HL-60/S4 (cell line): ENCODE data around the gene SHC3.

Source experiments
- in situ Hi-C: fragments of 300-500 bp; cut with MboI; formaldehyde crosslinking; loops from 2 replicates; pipeline ENCODE4 v1.14.3; 2022; ENCODE audit warnings: low sequenced_read_pairs

The SHC3 gene

DNA sequence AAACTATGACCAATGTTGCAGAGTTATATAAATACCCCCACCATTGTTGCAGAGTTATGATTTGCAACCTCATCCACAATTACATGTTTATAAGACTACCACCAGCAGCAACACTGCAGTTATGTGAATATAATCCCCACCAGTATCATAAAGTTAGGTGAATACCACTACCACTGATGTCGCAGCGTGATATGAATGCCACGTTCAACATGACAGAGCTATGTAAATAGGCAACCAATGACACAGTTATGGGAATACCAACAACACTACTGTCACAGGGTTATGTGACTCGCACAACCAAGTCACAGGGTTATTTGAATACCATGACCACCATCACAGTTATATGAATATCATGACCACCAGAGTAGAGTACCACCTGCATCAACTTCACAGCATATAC lies 63.9 kb downstream of the SHC3 start:
- in situ Hi-C loops: no loop called here

DNA sequence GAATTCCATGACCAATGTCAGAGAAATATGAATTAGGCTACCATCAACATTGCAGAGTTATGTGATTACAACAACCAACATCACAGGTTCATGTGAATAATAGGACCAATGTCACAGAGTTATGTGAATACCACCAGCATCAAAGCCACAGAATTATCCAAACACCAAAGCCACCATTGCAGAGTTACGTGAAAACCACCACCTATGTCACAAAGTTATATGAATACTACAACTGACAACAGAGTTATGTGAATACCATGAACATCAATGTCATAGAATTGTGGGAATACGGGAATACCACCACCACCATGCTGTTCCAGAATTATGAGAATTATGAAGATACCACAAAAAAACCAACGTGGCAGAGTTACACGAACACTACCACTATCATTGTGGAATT lies 64.8 kb downstream of the SHC3 start:
- in situ Hi-C loops: no loop called here

DNA sequence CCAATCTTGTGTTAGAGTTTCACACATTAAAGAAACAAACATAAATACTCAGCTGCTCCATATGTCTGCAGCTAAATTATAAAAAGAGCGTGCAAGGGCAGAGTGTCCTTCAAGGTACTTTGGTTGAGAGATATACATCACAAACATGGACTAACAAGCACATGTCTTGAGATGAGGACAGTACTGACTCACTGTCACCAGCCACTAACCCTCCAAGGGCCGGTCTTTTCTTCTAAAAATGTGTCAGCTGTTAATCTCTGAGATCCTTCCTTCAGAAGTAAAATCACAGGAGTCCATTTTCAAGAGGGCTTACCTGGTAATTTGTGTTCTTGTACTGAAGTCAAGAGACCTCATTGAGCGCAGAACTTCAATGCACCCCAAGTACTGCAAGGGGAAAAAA lies 66.4 kb downstream of the SHC3 start:
- in situ Hi-C loops: no loop called here

DNA sequence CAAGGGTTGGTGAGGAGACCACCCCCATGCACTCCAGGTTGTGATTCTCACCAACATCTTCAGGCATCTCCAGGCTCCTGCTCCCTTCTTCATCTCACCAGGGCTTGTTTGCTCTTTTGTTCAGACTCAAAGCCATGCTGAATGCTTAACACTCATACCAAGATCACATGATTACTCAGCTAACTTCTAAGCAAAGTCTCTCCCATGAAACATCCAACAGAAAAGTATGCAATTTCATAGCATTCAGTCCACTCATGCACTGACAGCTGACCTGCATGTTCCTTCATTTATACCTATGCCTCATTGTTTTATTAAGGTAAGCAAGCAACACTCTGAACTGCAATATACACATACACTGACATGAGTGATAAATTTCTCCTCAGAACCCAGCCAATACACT lies 69.0 kb downstream of the SHC3 start:
- in situ Hi-C loops: no loop called here

DNA sequence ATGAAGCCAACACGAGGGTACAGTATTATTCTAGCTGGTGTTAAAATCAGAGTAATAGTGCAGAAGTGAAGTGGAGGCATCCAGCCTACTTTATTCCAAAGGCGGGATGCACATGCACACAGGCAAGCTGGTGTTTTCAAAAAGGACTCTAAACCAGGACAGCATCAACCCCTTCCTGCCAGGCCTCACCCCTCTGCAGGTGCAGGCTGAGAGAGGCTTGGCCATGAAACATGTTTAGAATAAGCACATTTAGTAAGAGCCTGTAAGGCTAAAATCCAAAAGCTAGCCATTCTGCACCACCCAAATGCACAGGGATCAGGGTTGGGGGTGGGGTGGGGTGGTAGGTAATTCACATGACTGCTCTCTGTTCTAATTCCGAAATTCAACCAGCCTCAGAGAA lies 71.2 kb downstream of the SHC3 start:
- in situ Hi-C loops: no loop called here

DNA sequence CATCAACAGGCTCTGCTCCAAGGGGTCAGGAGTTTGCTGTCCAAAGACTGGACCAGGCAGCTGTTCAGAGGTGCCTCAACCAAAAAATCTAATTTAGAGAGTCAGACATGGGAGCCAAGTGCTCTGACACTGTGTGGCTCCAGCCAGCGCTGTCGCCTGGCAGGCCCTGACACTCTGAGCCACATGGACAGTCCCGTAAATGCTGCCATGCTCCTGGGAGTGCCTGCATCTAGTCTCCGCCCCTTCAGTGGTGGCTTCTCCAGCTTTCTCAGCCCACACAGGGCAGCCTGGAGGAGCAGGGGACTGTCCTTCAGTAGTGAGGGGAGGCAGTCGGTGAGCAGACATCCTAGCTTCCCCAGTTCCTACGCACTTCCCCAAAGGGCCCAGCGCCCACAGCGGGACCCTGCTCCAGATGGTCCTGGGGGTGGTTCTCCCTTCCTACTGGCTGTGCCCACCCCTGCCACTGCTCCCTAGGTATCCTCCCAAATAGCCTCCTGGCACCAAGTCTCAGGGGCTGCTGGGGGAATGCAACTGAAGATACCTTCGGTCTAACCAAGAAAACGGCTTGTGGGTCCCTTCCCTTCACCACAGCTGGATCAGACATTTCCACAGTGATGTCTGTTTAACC lies 72.3 kb downstream of the SHC3 start:
- in situ Hi-C loops: no loop called here

DNA sequence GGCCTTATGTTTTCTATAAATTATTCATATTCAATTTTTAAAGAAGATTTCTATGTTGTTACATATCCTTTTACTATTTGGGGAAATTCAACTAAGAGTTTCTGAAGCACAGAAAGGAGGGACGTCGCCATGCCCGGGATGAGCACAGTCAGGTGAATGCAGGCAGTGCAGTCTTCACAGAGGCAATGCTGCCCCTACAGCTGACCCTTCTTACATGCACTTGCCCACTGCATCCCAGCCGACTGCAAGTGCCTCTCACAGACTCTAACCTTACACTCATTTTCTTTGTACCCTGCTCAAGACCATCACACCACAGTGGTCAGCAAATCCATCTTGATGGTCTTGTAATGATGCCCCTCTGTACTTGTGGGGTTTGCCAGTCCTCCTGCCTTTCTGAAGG lies 73.8 kb downstream of the SHC3 start:
- in situ Hi-C loops: no loop called here

DNA sequence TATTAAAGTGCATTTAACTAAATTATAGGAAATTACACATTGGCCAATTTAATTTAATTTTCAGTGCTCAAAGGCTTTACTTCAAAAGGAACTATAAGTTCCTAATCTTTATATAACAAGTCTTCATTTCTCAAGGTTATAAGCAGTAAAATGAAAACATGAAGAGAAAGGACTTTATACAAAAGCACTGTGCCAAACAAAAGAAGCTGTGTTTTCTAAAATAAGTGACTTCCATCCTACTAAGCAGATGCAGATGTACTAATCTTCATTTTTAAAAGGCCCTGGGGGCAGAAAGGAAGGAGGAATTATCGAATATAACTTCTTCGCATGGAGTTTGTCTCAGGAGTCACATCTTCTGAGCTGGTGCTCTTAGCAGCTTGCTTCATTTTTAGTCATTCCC lies 81.4 kb downstream of the SHC3 start:
- in situ Hi-C loops: no loop called here

DNA sequence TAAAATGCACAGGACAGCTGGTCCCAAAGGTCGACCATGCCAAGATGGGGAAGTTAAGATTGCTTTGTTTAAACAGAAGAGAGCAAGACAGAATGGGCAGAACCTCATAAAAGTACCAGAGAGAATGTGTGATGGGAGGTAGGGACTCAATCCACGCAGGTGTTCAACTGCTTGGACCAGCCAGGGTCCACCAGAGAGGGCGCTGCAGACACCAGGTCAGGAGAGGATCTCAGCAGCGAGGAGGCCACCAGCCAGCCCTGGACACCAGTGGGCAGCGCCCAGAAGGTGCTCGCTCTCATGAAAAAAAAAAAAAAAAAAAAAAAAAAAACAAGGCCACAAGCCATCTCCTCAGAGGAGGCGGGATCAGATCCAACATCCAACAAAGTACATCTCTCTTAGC lies 81.8 kb downstream of the SHC3 start:
- in situ Hi-C loops: no loop called here

DNA sequence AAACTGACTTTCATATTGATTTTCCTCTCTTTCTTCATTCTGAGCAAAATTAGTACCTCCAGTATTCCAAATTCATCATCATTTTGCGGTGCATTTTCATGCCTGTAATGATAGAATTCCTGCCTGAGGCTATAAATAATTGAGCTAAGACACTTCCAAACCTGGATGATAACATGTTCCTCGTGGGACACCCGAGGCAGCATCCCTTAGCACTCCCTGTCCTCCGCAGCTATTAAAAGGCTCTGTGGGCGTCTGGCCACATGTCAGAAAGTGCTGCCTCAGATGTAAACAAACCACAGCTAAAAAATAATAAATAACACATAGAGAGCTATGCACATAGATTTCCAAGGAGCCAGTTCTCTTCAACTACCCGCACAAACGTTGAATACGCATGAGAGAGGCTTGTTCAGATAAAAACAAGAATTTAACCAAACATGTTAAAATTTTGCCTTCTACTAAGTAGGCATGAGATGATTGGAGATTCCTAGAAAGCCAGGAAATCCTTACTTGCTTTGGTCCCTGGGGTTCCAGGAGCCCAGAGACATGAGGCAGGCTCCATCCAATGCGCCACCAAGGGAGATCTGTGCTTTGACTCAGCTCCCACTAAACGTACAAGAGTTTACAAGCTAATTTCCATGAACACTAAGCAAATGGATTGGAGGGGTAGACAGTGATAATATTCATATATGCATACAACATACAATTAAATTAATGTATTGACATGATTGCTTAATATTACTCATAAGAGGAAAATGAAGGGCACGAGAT lies 82.7 kb downstream of the SHC3 start:
- in situ Hi-C loops: no loop called here

DNA sequence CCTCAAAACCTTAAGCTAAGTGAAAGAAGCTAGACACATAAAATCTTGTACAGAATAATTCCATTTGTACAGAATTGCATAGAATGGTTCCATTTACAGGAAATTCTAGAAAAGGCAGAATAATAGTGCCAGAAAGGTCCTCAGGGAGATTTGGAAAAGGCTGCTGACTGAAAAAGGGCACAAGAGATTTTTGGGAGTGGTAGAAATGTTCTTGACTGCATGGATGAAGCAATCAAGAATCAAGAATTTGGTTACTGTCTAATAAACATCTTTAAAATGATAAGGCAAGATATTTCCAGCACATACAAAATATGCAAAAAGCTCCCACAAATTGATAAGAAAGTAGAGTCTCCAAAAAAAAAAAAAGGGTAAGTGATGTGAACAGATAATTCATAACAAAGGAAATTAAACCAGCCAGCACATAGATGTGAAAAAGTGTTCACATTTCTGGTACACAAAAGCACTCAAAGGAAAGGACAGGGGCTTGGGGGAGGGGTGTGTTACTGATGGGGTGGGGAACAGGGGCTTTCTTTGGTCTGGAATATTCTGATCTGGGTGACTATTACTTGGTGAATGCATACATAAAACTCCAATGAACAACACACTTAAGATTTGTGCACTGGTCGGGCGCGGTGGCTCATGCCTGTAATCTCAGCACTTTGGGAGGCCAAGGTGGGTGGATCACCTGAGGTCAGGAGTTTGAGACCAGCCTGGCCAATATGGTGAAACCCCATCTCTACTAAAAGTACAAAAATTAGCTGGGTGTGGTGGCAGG lies 85.2 kb downstream of the SHC3 start:
- in situ Hi-C loops: no loop called here

DNA sequence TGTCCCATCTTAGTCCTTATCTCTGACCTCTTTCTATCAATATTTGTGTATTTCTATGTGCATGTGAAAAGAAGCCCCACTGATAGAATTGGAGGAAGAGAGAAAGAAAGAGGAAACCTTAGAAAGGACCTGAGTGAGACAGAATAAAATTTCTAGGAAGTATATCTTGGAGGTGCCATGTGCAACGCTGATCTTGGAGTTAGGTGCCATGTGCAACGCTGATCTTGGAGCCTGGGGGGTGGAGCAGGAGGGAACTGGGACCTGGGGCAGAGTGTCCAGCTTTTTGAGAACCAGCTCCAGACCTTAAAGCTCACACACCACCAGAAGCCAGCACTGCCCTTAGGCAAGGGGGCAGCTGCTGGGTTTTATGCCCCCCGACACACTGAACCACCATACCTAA lies 89.4 kb downstream of the SHC3 start:
- in situ Hi-C loops: no loop called here

DNA sequence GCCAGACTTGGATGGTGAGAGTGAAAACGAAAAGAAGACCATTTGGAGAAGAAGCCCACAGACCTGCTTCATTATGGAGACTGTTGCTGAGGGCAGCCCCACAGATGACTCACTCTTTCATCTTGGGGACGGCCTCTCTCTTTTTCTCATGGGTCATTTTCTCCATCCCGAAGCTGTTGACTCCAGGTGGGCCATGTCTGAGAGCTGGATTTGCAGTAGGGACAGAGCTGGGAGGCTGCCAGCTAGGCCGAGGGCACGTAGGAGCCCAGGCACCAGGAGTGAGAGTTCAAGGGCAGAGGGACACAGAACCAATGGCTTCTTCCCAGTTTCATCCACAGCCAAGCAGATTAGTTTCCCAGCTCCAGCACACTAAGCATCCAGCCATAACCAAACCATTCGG lies 95.0 kb downstream of the SHC3 start:
- in situ Hi-C loops: no loop called here

DNA sequence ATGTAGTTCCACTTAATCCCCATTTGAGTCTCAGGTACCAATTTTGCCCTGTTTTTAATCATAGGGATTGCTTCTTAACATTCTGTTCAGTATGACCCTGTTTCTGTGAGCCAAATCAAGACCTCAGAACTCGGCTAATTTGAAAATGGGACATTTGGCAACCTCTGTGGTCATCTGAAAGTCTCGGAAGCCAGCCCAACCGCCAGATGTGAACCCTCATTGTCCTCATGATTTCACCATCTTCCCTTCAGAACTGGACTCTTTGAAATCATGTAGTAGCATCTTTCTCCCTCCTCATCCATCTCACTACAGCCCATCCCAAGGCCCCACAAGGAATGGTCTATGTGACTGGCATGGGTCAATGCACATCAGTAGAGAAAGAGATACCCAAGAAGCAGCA lies 98.4 kb downstream of the SHC3 start:
- in situ Hi-C loops: no loop called here

DNA sequence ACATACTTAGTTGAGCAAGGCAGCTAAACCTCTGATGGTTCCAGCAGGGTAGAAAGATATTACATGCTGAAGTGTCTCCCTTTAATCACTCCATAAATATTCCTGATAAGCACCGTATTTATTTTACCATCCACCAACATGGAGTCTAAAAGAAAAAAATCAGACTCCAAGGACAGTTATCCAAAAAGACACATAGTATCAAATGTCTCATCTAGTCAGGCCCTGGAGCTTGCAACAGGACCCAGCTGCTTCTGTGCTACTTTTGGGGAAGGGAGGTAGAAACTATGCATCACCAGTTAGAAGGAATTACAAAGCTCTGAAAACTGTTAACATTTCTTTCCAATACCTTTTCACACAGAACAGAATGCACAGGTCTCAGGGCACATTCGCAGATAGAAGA lies 99.2 kb downstream of the SHC3 start:
- in situ Hi-C loops: no loop called here

DNA sequence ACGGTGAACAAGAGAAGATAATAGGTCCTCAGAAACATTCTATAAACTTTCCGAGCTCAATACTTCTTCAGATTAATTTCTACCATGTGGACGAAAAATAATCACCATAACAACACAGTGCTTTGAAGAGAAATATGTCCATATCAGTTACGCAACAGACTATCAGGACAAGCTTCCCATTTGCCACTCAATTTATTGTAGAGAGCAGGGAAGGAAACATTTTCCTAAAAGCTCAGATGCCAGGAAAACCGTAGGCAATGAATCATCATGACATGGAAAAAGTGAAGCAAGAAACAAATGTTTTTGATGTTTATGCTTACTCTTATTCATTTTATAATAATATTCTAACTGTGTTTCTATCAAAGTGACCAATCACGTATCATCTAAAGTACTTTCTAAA lies 99.8 kb downstream of the SHC3 start:
- in situ Hi-C loops: no loop called here

DNA sequence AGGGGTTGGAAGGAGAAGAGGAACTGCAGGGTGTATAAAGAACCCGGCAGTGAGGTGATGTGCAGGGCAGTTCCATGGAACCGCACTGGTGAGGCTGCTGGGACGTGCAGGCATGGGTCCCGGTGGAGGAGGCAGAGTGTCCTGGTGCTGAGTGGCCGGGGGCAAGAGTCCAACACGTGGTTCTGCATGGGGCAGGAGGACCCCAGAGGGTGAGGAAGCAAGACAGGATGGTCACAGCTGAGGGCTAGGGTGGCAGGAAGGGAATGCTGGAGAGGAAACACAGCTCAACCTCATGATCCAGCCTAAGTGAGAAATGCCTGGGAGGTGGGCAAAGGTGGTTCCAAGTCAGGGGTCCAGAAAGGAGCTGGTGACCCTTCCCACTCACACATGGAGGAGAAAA lies 100.2 kb downstream of the SHC3 start:
- in situ Hi-C loops: no loop called here

DNA sequence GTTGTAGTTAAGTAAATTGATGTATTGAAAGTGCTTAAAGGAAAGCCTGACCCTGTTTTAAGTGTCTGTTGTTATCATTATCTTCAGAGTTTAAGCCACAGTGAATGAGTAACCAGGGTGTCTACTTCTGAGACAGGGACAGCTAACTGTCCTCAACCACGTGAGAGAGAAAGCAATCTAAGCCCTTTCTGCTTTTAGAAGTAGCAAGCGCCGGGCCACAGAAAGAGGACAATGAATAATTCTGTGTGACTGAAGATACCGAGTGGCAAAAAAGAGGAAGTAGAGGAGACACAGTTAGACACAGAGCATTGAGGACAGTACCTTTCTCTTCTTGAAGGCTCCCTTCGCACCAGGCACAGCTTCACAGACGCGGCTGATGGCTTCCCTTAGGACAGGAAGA lies 101.1 kb downstream of the SHC3 start:
- in situ Hi-C loops: no loop called here

DNA sequence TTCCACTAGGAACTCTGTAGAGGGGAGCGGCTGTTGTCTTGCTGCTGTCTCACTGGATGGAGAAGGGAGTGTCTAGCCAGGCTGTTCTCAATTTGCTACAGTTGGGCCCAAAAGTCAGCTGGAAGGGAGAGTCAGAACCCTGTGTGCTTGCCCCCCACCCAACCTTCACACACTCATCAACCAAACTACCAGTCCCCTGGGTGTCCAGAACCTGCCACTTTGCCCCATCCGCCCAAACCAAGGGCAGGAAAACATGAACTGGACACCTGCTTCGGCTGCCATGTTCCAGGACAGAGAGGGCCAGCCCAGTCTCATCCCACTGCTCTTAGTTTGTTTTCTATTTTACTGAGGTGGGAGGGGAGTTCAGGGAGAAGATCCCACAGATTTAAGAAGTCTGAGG lies 105.2 kb downstream of the SHC3 start:
- in situ Hi-C loops: loop anchor here (25.0 kb wide), 1 partner anchor 189 kb away; no protein-coding TSS in a partner anchor

DNA sequence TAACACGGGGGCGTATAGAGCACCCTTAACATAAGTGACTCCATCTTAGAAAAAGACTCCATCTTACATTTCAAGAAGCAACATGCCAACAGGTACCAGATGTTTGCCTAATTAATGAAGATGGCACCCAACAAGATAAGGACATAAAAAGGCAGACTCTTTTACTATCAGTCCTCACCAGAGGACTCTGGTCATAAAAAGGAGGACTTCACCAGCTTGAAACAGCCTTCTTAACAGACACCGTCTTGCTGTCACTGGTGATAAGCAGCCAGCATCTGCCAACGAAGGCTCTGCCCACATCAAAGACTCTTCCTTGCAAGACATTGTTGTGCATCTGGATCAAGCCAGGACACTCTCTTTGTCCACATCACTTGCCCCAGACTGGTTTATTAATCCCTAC lies 107.0 kb downstream of the SHC3 start:
- in situ Hi-C loops: loop anchor here (25.0 kb wide), 1 partner anchor 191 kb away; no protein-coding TSS in a partner anchor

DNA sequence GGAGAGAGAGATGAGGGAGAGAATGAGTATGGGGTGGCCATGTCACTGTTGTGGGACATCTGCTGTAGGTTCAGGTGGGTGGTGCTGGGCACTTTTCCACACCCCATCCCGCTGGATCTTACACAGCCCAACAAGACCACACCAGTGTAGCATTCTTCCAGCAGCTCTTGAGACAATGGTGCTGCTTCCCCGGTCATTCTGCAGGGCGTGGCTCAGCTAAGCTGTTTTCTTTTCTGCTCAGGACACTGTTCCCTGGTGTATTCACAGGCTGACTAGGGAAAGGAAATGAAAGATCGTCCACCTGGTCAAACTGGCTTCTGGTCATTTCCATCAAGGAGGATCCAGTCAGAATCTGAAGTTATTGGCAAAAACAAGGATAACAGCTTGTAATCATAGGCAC lies 111.8 kb downstream of the SHC3 start:
- in situ Hi-C loops: loop anchor here (25.0 kb wide), 1 partner anchor 195 kb away; no protein-coding TSS in a partner anchor

DNA sequence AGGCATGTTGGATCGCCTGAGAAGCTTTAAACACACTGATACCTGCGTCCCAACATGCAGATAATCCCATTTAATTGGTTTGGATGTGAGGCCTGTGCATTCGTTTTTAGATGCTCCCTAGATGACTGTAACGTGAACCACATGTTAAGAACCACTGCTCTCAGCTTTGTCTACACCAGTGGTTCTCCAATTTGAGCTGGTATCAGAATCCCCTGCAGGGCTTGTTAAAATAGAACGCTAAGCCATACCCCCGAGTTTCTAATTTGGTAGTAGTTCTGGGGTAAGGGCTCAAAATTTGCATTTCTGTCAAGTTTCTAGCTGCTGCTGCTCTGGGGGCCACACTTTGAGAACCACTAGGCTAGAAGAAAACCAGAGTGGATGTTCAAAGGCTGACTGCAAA lies 112.7 kb downstream of the SHC3 start:
- in situ Hi-C loops: loop anchor here (25.0 kb wide), 1 partner anchor 196 kb away; no protein-coding TSS in a partner anchor
